ENCODE data around the gene CNN1. TPM values are rescaled to one million over a fixed set of nuclear protein-coding genes. Genes with fewer than 3 reads are reported as not detected.

Gene CNN1
- total and polyA plus RNA-seq, 9 of the 15 experiments (the other 6 are each of a cell fraction or from before 2014, with no cell fraction given), result 0.23 to 10.6 (median 5.2) TPM

GRCh38 chr19:11560404-11561051 is 21.9 kb downstream of the CNN1 start (continued):
- TF ChIP-seq ZBTB11 (CRISPR knock-in tag; IDR thresholded peaks at IDR 0.05), result peak in 1 of 3 experiments; percentile 79; a peak in 2 of 6 replicates
- TF ChIP-seq MEF2A (IDR thresholded peaks at IDR 0.05; ENCODE audit: control insufficient read depth, low read depth, low read length), result peak; percentile 52; the same call in 1 of the 2 replicates
- TF ChIP-seq KDM1A (IDR thresholded peaks at IDR 0.05), result peak; percentile 94 to 95
- no peak for TF ChIP-seq MLX (CRISPR knock-in tag; conservative IDR thresholded peaks at IDR 0.05)
- peak; percentile 65; the same call in 1 of the 2 replicates for TF ChIP-seq HLTF (IDR thresholded peaks at IDR 0.05)
- TF ChIP-seq RB1 (IDR thresholded peaks at IDR 0.05; ENCODE audit: low read depth), result no peak; the same call in 1 of the 2 replicates
- peak; percentile 84; the same call in 1 of the 2 replicates for TF ChIP-seq RNF2 (IDR thresholded peaks at IDR 0.05)
- TF ChIP-seq GATA2 (CRISPR knock-in tag; IDR thresholded peaks at IDR 0.05), result peak; percentile 88
- TF ChIP-seq PML (IDR thresholded peaks at IDR 0.05; ENCODE audit: low read length), result peak; percentile 93
- no peak for TF ChIP-seq SNRNP70 (optimal IDR thresholded peaks at IDR 0.05; ENCODE audit: low read depth, low read length)
- TF ChIP-seq ZNF445 (CRISPR knock-in tag; IDR thresholded peaks at IDR 0.05; ENCODE audit: low read depth), result no peak
- peak; percentile 80; the same call in 1 of the 2 replicates for TF ChIP-seq ZNF395 (CRISPR knock-in tag; IDR thresholded peaks at IDR 0.05)
- no peak for TF ChIP-seq KDM5B (IDR thresholded peaks at IDR 0.05; ENCODE audit: insufficient replicate concordance, low read depth, low read length)
- TF ChIP-seq MAFG (tag; conservative IDR thresholded peaks at IDR 0.05), result peak; percentile 52
- TF ChIP-seq GABPA (tag; conservative IDR thresholded peaks at IDR 0.05; ENCODE audit: low read depth), result peak; percentile 31; the same call in 1 of the 2 replicates
- TF ChIP-seq ZNF76 (CRISPR knock-in tag; IDR thresholded peaks at IDR 0.05; ENCODE audit: borderline replicate concordance), result no peak
